Progenitor cell of endocrine pancreas (in vitro differentiated cells): ENCODE results near the gene POMGNT2. TPM values are rescaled to one million over a fixed set of nuclear protein-coding genes. Genes with fewer than 3 reads are reported as not detected.

ENCODE experiments used
- DNase-seq: peaks from one replicate; pipeline ENCODE4 v3.0.0; 2021; ENCODE audit warnings: low spot score; ENCODE audit not compliant: unreplicated experiment
- H3K27ac Mint-ChIP-seq: 2 replicates; pipeline ENCODE4 v1.8.0; 2021; ENCODE audit warnings: mild to moderate bottlenecking, moderate library complexity, mixed read lengths
- H3K27me3 Mint-ChIP-seq: 2 replicates; pipeline ENCODE4 v1.8.0; 2021; ENCODE audit warnings: mixed read lengths
- H3K36me3 Mint-ChIP-seq: 2 replicates; pipeline ENCODE4 v1.8.0; 2022; ENCODE audit warnings: mixed read lengths; ENCODE audit not compliant: insufficient read depth
- H3K4me1 Mint-ChIP-seq: 2 replicates; pipeline ENCODE4 v1.8.0; 2021; ENCODE audit warnings: low read depth, mixed read lengths
- H3K4me3 Mint-ChIP-seq: 2 replicates; pipeline ENCODE4 v1.8.0; 2021; ENCODE audit warnings: low read depth, mild to moderate bottlenecking, moderate library complexity, mixed read lengths
- H3K9me3 Mint-ChIP-seq: 2 replicates; pipeline ENCODE4 v1.8.0; 2021; ENCODE audit warnings: low read depth, mixed read lengths
- total RNA-seq: library from RNA; stranded (reverse); gene quantifications from 2 replicates; pipeline ENCODE4 v1.2.1, GENCODE V29; 2021
- TF ChIP-seq, protein P1 (sequence below): fragments of 200-600 bp; sonication (generic); IDR thresholded peaks from one replicate; pipeline ENCODE4 v1.5.0; 2021; ENCODE audit warnings: antibody characterized with exemption, mild to moderate bottlenecking; ENCODE audit not compliant: unreplicated experiment

Gene POMGNT2
- total RNA-seq, 1 donor from 2014 or later, result 21.6 TPM

DNA sequence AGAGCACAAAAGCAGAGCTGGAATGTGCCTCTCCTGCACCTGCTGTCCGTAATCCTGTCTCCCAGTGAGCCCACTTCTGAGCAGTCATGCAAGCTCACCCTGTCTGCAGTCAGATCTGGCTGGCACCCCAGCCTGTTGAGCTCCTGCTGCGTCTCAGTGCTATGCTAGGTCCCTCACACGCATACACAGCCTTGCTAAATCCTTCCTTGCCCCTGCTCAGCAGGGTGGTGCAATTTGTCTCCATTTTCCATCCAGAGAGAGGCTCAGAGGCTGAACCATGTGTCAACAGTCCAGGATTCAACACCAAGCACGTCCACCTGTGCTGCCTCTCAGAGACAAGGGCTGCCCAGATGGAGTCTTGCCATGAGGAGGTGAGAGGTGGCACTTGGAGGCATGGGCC is 11.0 kb downstream of the POMGNT2 start:
- Mint-ChIP-seq H3K27me3 (no peaks in the 10 kb centered on the region), H3K36me3 (no peaks in the 10 kb centered on the region), H3K4me1 (peaks cover 13% of the 10 kb centered on the region), H3K4me3 (no peak overlapping the region), H3K9me3 (no peaks in the 10 kb centered on the region), H3K27ac (no peak overlapping the region)
- no peak for DNase-seq
- TF ChIP-seq, protein P1, sequence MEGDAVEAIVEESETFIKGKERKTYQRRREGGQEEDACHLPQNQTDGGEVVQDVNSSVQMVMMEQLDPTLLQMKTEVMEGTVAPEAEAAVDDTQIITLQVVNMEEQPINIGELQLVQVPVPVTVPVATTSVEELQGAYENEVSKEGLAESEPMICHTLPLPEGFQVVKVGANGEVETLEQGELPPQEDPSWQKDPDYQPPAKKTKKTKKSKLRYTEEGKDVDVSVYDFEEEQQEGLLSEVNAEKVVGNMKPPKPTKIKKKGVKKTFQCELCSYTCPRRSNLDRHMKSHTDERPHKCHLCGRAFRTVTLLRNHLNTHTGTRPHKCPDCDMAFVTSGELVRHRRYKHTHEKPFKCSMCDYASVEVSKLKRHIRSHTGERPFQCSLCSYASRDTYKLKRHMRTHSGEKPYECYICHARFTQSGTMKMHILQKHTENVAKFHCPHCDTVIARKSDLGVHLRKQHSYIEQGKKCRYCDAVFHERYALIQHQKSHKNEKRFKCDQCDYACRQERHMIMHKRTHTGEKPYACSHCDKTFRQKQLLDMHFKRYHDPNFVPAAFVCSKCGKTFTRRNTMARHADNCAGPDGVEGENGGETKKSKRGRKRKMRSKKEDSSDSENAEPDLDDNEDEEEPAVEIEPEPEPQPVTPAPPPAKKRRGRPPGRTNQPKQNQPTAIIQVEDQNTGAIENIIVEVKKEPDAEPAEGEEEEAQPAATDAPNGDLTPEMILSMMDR, result no peak

DNA sequence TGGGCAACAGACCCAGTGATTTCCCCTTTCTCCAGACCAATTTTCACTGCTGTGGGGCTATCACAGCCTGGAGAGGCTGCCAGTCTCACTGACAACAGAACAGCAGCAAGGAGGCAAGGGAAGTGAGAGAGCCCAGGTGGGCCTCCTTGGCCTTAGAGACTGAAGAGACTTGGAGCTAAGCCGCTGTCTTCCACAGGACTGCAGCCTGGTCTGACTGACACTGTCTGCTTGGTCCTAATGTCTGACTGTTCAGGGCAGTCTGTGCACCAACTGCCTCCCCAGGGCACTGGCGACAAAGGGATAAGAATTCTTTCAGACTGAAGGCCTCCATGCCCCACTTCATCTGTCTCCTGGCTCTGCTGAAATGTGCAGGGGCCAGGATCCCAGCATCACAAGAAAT is 11.5 kb downstream of the POMGNT2 start:
- no peak for DNase-seq
- no peak overlapping the region for H3K4me3 Mint-ChIP-seq
- no peaks in the 10 kb centered on the region for H3K36me3 Mint-ChIP-seq
- no peaks in the 10 kb centered on the region for H3K27me3 Mint-ChIP-seq
- no peaks in the 10 kb centered on the region for H3K9me3 Mint-ChIP-seq
- no peak overlapping the region for H3K27ac Mint-ChIP-seq
- TF ChIP-seq, protein P1, result no peak
- H3K4me1 Mint-ChIP-seq, result peaks cover 13% of the 10 kb centered on the region

DNA sequence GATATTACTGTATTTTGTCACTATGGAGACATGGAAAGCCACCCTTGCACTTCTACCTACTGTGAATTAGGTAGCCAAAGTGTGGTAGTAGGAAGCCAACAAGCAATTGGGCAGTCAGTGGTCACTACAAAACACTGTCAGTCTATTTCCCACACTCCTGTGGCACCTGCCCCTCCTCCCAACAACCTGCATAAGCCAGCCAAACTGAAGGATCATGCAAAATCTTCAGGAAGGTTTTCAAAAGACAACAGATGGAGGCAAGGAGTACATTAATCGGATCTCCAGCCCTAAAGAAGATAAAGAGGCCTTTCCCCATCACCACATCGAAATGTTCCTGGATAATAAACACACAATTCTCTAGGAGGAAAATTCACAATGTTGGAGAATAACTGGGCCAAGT is 11.9 kb downstream of the POMGNT2 start:
- TF ChIP-seq, protein P1, result no peak
- Mint-ChIP-seq H3K4me3 (no peak overlapping the region), H3K4me1 (peaks cover 13% of the 10 kb centered on the region), H3K27ac (no peak overlapping the region), H3K9me3 (no peaks in the 10 kb centered on the region), H3K36me3 (no peaks in the 10 kb centered on the region), H3K27me3 (no peaks in the 10 kb centered on the region)
- no peak for DNase-seq

DNA sequence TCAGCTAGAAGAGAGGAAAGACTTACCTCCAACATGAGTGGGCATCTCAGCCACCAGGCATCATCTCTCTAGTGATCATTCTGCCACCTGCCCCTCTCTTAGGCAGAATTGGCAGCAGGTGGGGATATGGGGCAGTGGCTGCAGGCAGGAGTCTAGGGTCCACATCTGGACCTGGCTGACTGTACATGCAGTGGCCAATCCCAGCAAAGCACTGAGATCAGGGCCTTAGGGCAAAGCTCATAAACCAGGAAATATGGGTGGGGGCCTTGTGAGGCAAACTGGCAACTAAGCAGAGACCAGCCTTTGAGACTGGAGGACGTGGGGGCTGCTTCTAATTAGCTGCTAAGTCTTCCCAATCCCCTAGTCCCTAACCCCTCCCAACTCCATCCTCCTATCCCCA is 12.9 kb downstream of the POMGNT2 start:
- Mint-ChIP-seq H3K36me3 (no peaks in the 10 kb centered on the region), H3K27ac (no peak overlapping the region)
- TF ChIP-seq, protein P1, result no peak

DNA sequence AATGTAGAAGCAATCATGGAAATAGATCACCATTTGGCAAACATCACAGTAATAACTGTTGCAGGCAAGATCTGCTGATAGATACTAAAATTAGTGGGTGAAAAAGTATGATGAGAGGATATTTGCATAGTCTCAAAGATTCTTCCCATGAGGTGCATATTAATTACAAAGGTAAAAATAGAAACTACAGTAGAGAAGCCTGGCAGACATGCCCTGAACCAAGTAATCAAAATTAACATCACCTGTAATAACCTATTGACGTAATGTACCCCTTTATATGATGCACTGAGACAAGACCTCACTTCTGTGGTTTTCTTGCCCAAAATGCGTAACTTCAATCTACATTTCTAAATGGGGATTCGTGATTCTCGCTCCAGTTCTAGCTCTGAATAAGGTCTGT is 14.4 kb downstream of the POMGNT2 start:
- TF ChIP-seq, protein P1, result no peak
- no peaks in the 10 kb centered on the region for H3K4me1 Mint-ChIP-seq
- no peaks in the 10 kb centered on the region for H3K9me3 Mint-ChIP-seq
- DNase-seq, result no peak
- no peak overlapping the region for H3K4me3 Mint-ChIP-seq
- no peaks in the 10 kb centered on the region for H3K27me3 Mint-ChIP-seq
- no peaks in the 10 kb centered on the region for H3K36me3 Mint-ChIP-seq
- H3K27ac Mint-ChIP-seq, result no peak overlapping the region

More for the DNA sequence above, 12.9 kb downstream of the POMGNT2 start:
- Mint-ChIP-seq H3K4me3 (no peak overlapping the region), H3K9me3 (no peaks in the 10 kb centered on the region), H3K4me1 (peaks cover 8% of the 10 kb centered on the region), H3K27me3 (no peaks in the 10 kb centered on the region)
- no peak for DNase-seq
